Endothelial cell of umbilical vein (primary cell): ENCODE results near the gene COX14. TPM values are rescaled to one million over a fixed set of nuclear protein-coding genes. Genes with fewer than 3 reads are reported as not detected.

Source experiments
- BruUV-seq: library from RNA; stranded (reverse); fragments of 400-500 nt; replicated peaks from 2 replicates; lab custom pipeline; 2021; lab: Mats Ljungman, UMichigan
- CTCF ChIA-PET: fragments of 300-600, 350-600 bp; sonication (Branson Sonifier 250); formaldehyde crosslinking; loops from one replicate; lab custom pipeline; 2021; ENCODE audit warnings: antibody characterized with exemption, inconsistent platforms; lab: Charles Lee
- POLR2A ChIA-PET: fragments of 300-600, 350-600 bp; sonication (Branson Sonifier 250); formaldehyde crosslinking; loops from one replicate; lab custom pipeline; 2021; ENCODE audit warnings: antibody characterized with exemption, inconsistent platforms; lab: Charles Lee
- DNase-seq: peaks from one replicate; pipeline ENCODE4 v3.0.0-alpha.2; 2011; ENCODE audit warnings: low read depth, low spot score
- FAIRE-seq: peaks from 2 replicates; lab custom pipeline; 2011; peaks lifted over from hg19 to GRCh38; lab: Jason Lieb, UNC
- H2AFZ ChIP-seq: 2 replicates; pipeline ENCODE4 v1.6.0; 2012; ENCODE audit warnings: low read depth, low read length, control low read depth, inconsistent platforms
- H3K27ac ChIP-seq: 2 replicates; pipeline ENCODE4 v1.5.1; 2011; ENCODE audit warnings: low read depth, mild to moderate bottlenecking, control low read depth, low read length, moderate library complexity; ENCODE audit not compliant: insufficient read depth
- H3K27me3 ChIP-seq, 2 experiments: 2 replicates each; pipeline versions ENCODE4 v1.6.0 to v1.6.1; 2011; ENCODE audit warnings: low read length in 2 of 2, mixed read lengths in 1 of 2; ENCODE audit not compliant: control insufficient read depth in 2 of 2, insufficient read depth in 2 of 2
- H3K36me3 ChIP-seq, 2 experiments: 2 replicates in 1 of 2; 3 replicates in 1 of 2; pipeline ENCODE4 v1.5.1; 2011; ENCODE audit warnings: low read length in 2 of 2, mild to moderate bottlenecking in 1 of 2, moderate library complexity in 1 of 2; ENCODE audit not compliant: control insufficient read depth in 2 of 2, insufficient read depth in 2 of 2; ENCODE audit errors: extremely low read depth in 1 of 2
- H3K4me1 ChIP-seq: 3 replicates; pipeline ENCODE4 v1.5.1; 2011; ENCODE audit warnings: mild to moderate bottlenecking, low read length; ENCODE audit not compliant: control insufficient read depth, insufficient read depth; ENCODE audit errors: extremely low read depth
- H3K4me2 ChIP-seq: 2 replicates; pipeline ENCODE4 v1.6.1; 2011; ENCODE audit warnings: low read length, control low read depth, mixed read lengths; ENCODE audit not compliant: insufficient read depth
- H3K4me3 ChIP-seq, 3 experiments: fragments of 200-600 bp in 1 of 3; sonication (generic), shearing (Covaris generic) in 1 of 3; replicated peaks in 1 of 3; 2 replicates each; pipeline ENCODE4 v1.5.1; 2011 to 2016; ENCODE audit warnings: control low read depth in 3 of 3, low read length in 3 of 3, mild to moderate bottlenecking in 2 of 3, inconsistent platforms in 1 of 3, low read depth in 1 of 3, moderate library complexity in 1 of 3; ENCODE audit not compliant: insufficient read depth in 1 of 3
- H3K79me2 ChIP-seq: 2 replicates; pipeline ENCODE4 v1.6.0; 2012; ENCODE audit warnings: low read length, inconsistent platforms; ENCODE audit not compliant: control insufficient read depth, insufficient read depth
- H3K9ac ChIP-seq: replicated peaks from 2 replicates; pipeline ENCODE3; 2011; ENCODE audit warnings: low read length, control low read depth; ENCODE audit not compliant: insufficient read depth; ENCODE audit errors: extremely low read depth
- H3K9me1 ChIP-seq: replicated peaks from 3 replicates; pipeline ENCODE4 v1.6.0; 2011; ENCODE audit warnings: mild to moderate bottlenecking, low read length; ENCODE audit not compliant: control insufficient read depth, insufficient read depth; ENCODE audit errors: extremely low read depth
- H3K9me3 ChIP-seq: replicated peaks from 2 replicates; pipeline ENCODE4 v1.5.1; 2012; ENCODE audit warnings: low read length, inconsistent platforms; ENCODE audit not compliant: control insufficient read depth, insufficient read depth
- H4K20me1 ChIP-seq: replicated peaks from 2 replicates; pipeline ENCODE3; 2011; ENCODE audit warnings: mild to moderate bottlenecking, low read length; ENCODE audit not compliant: control insufficient read depth, insufficient read depth; ENCODE audit errors: extremely low read depth
- EZH2 ChIP-seq: IDR thresholded peaks from 2 replicates; pipeline ENCODE4 v1.6.1; 2012; ENCODE audit warnings: borderline replicate concordance, low read depth, mild to moderate bottlenecking, moderate library complexity, low read length, inconsistent platforms; ENCODE audit not compliant: severe bottlenecking
- FOS ChIP-seq: IDR thresholded peaks from 2 replicates; pipeline ENCODE4 v1.6.1; 2011; ENCODE audit warnings: mild to moderate bottlenecking, low read length, moderate library complexity, borderline replicate concordance; ENCODE audit not compliant: insufficient read depth
- GATA2 ChIP-seq: IDR thresholded peaks from 2 replicates; pipeline ENCODE4 v1.7.0; 2011; ENCODE audit warnings: low read depth, mild to moderate bottlenecking, moderate library complexity, mixed read lengths, low read length; ENCODE audit not compliant: insufficient read length, insufficient read depth
- JUN ChIP-seq: IDR thresholded peaks from 2 replicates; pipeline ENCODE4 v1.6.1; 2011; ENCODE audit warnings: borderline replicate concordance, low read depth; ENCODE audit not compliant: insufficient read length, insufficient read depth
- MYC ChIP-seq: IDR thresholded peaks from one replicate; pipeline ENCODE4 v1.6.1; 2011; ENCODE audit warnings: mild to moderate bottlenecking, low read depth, low read length
- POLR2A ChIP-seq: IDR thresholded peaks from 2 replicates; pipeline ENCODE4 v1.6.1; 2012; ENCODE audit warnings: low read depth, mild to moderate bottlenecking, control low read depth, low read length
- POLR2AphosphoS5 ChIP-seq: IDR thresholded peaks from 2 replicates; pipeline ENCODE4 v1.6.1; 2012; ENCODE audit warnings: low read depth, mild to moderate bottlenecking, control low read depth, low read length, moderate library complexity; ENCODE audit not compliant: insufficient read depth
- dilution Hi-C: fragments of 300-500 bp; cut with MboI; formaldehyde crosslinking; loops from one replicate; pipeline ENCODE4 v1.15.0; 2019; ENCODE audit warnings: low sequenced_read_pairs; ENCODE audit not compliant: extremely low pct_ligation_motif_present
- intact Hi-C: fragments of 100-400 bp; cut with micrococcal nuclease; formaldehyde crosslinking; loops from one replicate; pipeline ENCODE4 v1.10.0; 2022
- polyA plus RNA-seq, 4 experiments: library from polyadenylated mRNA; depleted of rRNA in 3 of 4; stranded (reverse) in 3 of 4; unstranded in 1 of 4; fragments of >200 nt; gene quantifications; 2 replicates each; pipeline versions ENCODE4 v1.2.1 to v1.2.3, GENCODE V29; 2011 to 2012; ENCODE audit warnings: missing spikeins in 1 of 4
- total RNA-seq: library from RNA; stranded (reverse); gene quantifications from 2 replicates; pipeline ENCODE4 v1.2.3, GENCODE V29; 2021
- TF ChIP-seq, protein P1 (sequence below): IDR thresholded peaks from 2 replicates; pipeline ENCODE4 v1.6.1; 2011; ENCODE audit not compliant: insufficient read depth, insufficient read length
- TF ChIP-seq, protein P2 (sequence below), 2 donors: IDR thresholded peaks; 1 replicate in 1 of 2; 2 replicates in 1 of 2; pipeline ENCODE4 v1.5.1; 2011; ENCODE audit warnings: low read length in 2 of 2, mild to moderate bottlenecking in 2 of 2, moderate library complexity in 2 of 2, control low read depth in 1 of 2, inconsistent platforms in 1 of 2, low read depth in 1 of 2; ENCODE audit not compliant: insufficient read depth in 1 of 2; ENCODE audit errors: extremely low read depth in 1 of 2

COX14 gene
- total and polyA plus RNA-seq, 2 donors (not counting 3 experiments of a cell fraction or from before 2014, with no cell fraction given), result 40.3 to 106 TPM

DNA sequence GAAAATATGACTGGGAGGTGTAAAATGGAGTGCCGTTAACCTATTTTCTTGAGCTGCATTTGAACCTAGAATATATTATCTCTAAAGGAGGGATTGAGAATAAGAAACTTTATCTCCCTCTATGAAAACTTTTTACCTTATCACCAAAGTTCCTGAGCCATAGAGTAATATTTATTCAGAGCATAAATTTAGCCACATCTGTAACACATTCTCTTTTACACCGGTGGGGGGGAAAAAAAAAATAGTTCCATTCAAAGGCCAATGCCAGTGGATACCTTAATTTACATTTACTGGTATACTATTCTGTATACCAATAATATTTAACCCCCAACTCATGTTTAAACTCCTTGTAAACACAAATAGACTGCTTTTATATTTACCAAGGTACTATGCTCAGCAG lies 33.4 kb downstream of the COX14 start:
- Histone ChIP-seq H2AFZ (no peak overlapping the region), H3K9ac (no peak overlapping the region), H3K36me3 (peaks cover 0 to 3% of the 10 kb centered on the region in 2 experiments), H3K27me3 (no peaks in the 10 kb centered on the region), H3K4me1 (no peaks in the 10 kb centered on the region), H3K79me2 (peaks cover 2% of the 10 kb centered on the region), H3K27ac (no peak overlapping the region), H4K20me1 (no peaks in the 10 kb centered on the region), H3K4me3 (no peak overlapping the region), H3K9me1 (no peaks in the 10 kb centered on the region), H3K4me2 (no peak overlapping the region), H3K9me3 (no peaks in the 10 kb centered on the region)
- no peak for TF ChIP-seq EZH2
- no peak for TF ChIP-seq POLR2AphosphoS5
- TF ChIP-seq MYC, result no peak
- no peak for TF ChIP-seq FOS
- no peak for TF ChIP-seq GATA2
- TF ChIP-seq, protein P1, sequence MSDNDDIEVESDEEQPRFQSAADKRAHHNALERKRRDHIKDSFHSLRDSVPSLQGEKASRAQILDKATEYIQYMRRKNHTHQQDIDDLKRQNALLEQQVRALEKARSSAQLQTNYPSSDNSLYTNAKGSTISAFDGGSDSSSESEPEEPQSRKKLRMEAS, result no peak
- no peak for TF ChIP-seq JUN
- TF ChIP-seq, protein P2, sequence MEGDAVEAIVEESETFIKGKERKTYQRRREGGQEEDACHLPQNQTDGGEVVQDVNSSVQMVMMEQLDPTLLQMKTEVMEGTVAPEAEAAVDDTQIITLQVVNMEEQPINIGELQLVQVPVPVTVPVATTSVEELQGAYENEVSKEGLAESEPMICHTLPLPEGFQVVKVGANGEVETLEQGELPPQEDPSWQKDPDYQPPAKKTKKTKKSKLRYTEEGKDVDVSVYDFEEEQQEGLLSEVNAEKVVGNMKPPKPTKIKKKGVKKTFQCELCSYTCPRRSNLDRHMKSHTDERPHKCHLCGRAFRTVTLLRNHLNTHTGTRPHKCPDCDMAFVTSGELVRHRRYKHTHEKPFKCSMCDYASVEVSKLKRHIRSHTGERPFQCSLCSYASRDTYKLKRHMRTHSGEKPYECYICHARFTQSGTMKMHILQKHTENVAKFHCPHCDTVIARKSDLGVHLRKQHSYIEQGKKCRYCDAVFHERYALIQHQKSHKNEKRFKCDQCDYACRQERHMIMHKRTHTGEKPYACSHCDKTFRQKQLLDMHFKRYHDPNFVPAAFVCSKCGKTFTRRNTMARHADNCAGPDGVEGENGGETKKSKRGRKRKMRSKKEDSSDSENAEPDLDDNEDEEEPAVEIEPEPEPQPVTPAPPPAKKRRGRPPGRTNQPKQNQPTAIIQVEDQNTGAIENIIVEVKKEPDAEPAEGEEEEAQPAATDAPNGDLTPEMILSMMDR (IDR thresholded peaks at IDR 0.05; ENCODE audit: extremely low read depth in 1 of 2, insufficient read depth in 1 of 2, low read depth in 1 of 2, low read length in 2 of 2), result no peak
- no peak for TF ChIP-seq POLR2A
- CTCF ChIA-PET, result interaction anchor here (0.7 to 2.2 kb wide), 5 partner anchors 8 to 169 kb away, joined by 3 to 10 read pairs (median 4); partner anchors contain the start of gene COX14
- DNase-seq (no peak), FAIRE-seq (no peak)
- dilution Hi-C loops, result no loop called here
- no TSS peak for BruUV-seq
- POLR2A ChIA-PET, result no interaction called here
- intact Hi-C loops, result no loop called here
